PC-9 (cell line): ENCODE data around the gene B3GAT1. TPM values are rescaled to one million over a fixed set of nuclear protein-coding genes. Genes with fewer than 3 reads are reported as not detected.

Source experiments
- BruUV-seq: library from RNA; stranded (reverse); fragments of 400-500 nt; replicated peaks from 2 replicates; lab custom pipeline; 2021; lab: Mats Ljungman, UMichigan
- CTCF ChIA-PET: fragments of 300-600 bp; sonication (Branson Sonifier 250); formaldehyde crosslinking; loops from one replicate; lab custom pipeline; 2022; ENCODE audit warnings: antibody characterized with exemption; lab: Charles Lee
- POLR2A ChIA-PET: fragments of 300-600 bp; sonication (Branson Sonifier 250); formaldehyde crosslinking; loops from one replicate; lab custom pipeline; 2022; ENCODE audit warnings: antibody characterized with exemption; ENCODE audit not compliant: unreplicated experiment; lab: Charles Lee
- DNase-seq, 2 experiments: peaks; one replicate each; pipeline versions ENCODE4 v3.0.0 to v3.0.0-alpha.2; 2015 to 2022; ENCODE audit warnings: mixed read lengths in 1 of 2
- H2AFZ ChIP-seq: fragments of 200-600 bp; sonication (generic); 2 replicates; pipeline ENCODE4 v1.8.1; 2017; ENCODE audit warnings: antibody characterized with exemption
- H3F3A ChIP-seq: fragments of 200-600 bp; sonication (generic); 2 replicates; pipeline ENCODE4 v1.8.1; 2017; ENCODE audit warnings: antibody characterized with exemption, mild to moderate bottlenecking, low read depth; ENCODE audit not compliant: insufficient read depth
- H3K27ac ChIP-seq: fragments of 200-600 bp; sonication (generic); 2 replicates; pipeline ENCODE4 v1.6.1; 2016; ENCODE audit warnings: mixed run types
- H3K27me3 ChIP-seq: fragments of 200-600 bp; sonication (generic); 2 replicates; pipeline ENCODE4 v1.6.1; 2016; ENCODE audit warnings: low read depth, mixed run types; ENCODE audit not compliant: insufficient read depth
- H3K36me3 ChIP-seq: fragments of 200-600 bp; sonication (generic); 2 replicates; pipeline ENCODE4 v1.6.1; 2016; ENCODE audit warnings: low read depth, mixed run types
- H3K4me1 ChIP-seq: fragments of 200-600 bp; sonication (generic); replicated peaks from 2 replicates; pipeline ENCODE4 v1.6.1; 2016; ENCODE audit warnings: mixed run types; ENCODE audit not compliant: insufficient read depth
- H3K4me2 ChIP-seq: fragments of 200-600 bp; sonication (generic); 2 replicates; pipeline ENCODE4 v1.6.1; 2017; ENCODE audit warnings: mixed run types
- H3K4me3 ChIP-seq: fragments of 200-600 bp; sonication (generic); 2 replicates; pipeline ENCODE4 v1.6.1; 2016; ENCODE audit warnings: mixed run types
- H3K79me2 ChIP-seq: fragments of 200-600 bp; sonication (generic); 2 replicates; pipeline ENCODE4 v1.6.1; 2017; ENCODE audit warnings: low read depth, mixed run types
- H3K9me2 ChIP-seq: fragments of 200-600 bp; sonication (generic); 2 replicates; pipeline ENCODE4 v1.8.1; 2017; ENCODE audit warnings: mild to moderate bottlenecking; ENCODE audit not compliant: insufficient read depth
- H3K9me3 ChIP-seq: fragments of 200-600 bp; sonication (generic); 2 replicates; pipeline ENCODE4 v1.8.1; 2016; ENCODE audit warnings: low read depth; ENCODE audit not compliant: insufficient read depth
- H4K20me1 ChIP-seq: fragments of 200-600 bp; sonication (generic); 2 replicates; pipeline ENCODE4 v1.8.1; 2017; ENCODE audit not compliant: insufficient read depth
- CTCF ChIP-seq: fragments of 200-600 bp; sonication (generic); conservative IDR thresholded peaks from 2 replicates; pipeline ENCODE4 v1.6.1; 2017; ENCODE audit warnings: mixed run types, antibody characterized with exemption, mild to moderate bottlenecking, moderate library complexity
- EZH2 ChIP-seq: fragments of 200-600 bp; sonication (generic); IDR thresholded peaks from 2 replicates; pipeline ENCODE4 v1.8.0; 2017; ENCODE audit warnings: antibody characterized with exemption, low read depth
- intact Hi-C: fragments of 100-400 bp; cut with micrococcal nuclease; formaldehyde crosslinking; loops from one replicate; pipeline ENCODE4 v1.10.0; 2022; ENCODE audit not compliant: unreplicated experiment
- total RNA-seq: library from RNA; stranded (reverse); gene quantifications from 2 replicates; pipeline ENCODE4 v1.2.3, GENCODE V29; 2021

B3GAT1 gene
- total RNA-seq, 1 experiment from 2014 or later: not detected

GRCh38 chr11:134371436-134372185 lies 40.4 kb downstream of the B3GAT1 start:
- Histone ChIP-seq H3F3A (no peaks in the 10 kb centered on the region), H4K20me1 (no peaks in the 10 kb centered on the region), H3K4me1 (no peaks in the 10 kb centered on the region), H2AFZ (no peak overlapping the region), H3K36me3 (no peaks in the 10 kb centered on the region), H3K27me3 (no peaks in the 10 kb centered on the region), H3K4me2 (no peak overlapping the region), H3K79me2 (no peaks in the 10 kb centered on the region), H3K4me3 (no peak overlapping the region), H3K9me3 (no peaks in the 10 kb centered on the region), H3K27ac (no peak overlapping the region), H3K9me2 (no peaks in the 10 kb centered on the region)
- no peak for TF ChIP-seq CTCF
- TF ChIP-seq EZH2: no peak
- POLR2A ChIA-PET: no interaction called here
- DNase-seq: no peak
- intact Hi-C loops: no loop called here
- no TSS peak for BruUV-seq
- CTCF ChIA-PET: no interaction called here

GRCh38 chr11:134370526-134371435 lies 41.3 kb downstream of the B3GAT1 start:
- no peaks in the 10 kb centered on the region for H3K79me2 ChIP-seq
- H3K27me3 ChIP-seq: no peaks in the 10 kb centered on the region
- no peak overlapping the region for H3K4me3 ChIP-seq
- H3F3A ChIP-seq: no peaks in the 10 kb centered on the region
- no peaks in the 10 kb centered on the region for H4K20me1 ChIP-seq
- intact Hi-C loops: no loop called here
- no peaks in the 10 kb centered on the region for H3K9me2 ChIP-seq
- H3K4me2 ChIP-seq: no peak overlapping the region
- no peaks in the 10 kb centered on the region for H3K36me3 ChIP-seq
- ChIA-PET CTCF (no interaction called here), POLR2A (no interaction called here)
- H3K27ac ChIP-seq: no peak overlapping the region
- no peak for TF ChIP-seq EZH2
- no peak for TF ChIP-seq CTCF
- DNase-seq: no peak
- no peak overlapping the region for H2AFZ ChIP-seq
- no peaks in the 10 kb centered on the region for H3K9me3 ChIP-seq
- no peaks in the 10 kb centered on the region for H3K4me1 ChIP-seq
- BruUV-seq: no TSS peak

DNA sequence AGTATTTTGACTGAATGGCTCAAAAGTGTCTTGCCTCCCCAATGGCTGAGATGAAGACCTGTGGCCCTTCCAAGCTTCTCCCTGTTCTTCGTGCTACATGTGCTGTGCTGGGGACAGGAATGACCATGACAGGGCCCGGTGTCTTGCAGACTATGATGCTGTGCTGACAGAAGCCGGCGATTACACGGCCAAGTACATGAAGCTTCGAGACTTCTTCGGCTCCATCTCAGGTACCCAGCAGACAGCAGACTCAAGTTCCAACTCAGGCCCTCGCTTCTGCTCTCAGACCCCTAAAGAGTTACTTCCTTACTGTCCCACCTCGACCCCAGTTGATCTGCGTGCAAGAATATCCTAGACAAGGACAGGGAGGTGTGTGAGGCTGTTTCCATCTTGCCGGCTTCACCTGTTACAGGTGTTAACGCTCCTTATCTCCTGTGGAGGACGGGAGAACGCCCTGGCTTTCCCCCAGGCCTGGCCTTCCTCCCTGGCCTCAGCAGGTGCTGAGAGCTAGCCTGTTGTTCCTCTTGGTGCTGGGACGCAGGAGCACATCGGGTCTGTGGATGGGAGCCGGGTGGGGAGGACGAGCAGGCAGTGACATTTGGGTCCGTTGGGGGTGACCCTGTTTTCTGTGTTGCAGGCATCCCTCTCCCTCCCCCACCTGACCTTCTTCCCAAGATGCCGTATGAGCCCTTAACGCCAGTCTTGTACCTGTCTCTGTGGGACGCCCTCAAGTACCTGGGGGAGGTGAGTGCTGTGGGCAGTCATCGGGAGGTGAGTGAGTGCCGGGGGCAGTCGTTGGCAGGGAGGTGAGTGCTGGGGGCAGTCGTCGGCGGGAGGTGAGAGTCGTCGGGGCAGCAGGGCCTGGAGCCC lies 42.2 kb downstream of the B3GAT1 start:
- POLR2A ChIA-PET: no interaction called here
- Histone ChIP-seq H3K9me2 (no peaks in the 10 kb centered on the region), H3K27me3 (no peaks in the 10 kb centered on the region), H4K20me1 (no peaks in the 10 kb centered on the region), H3K4me2 (no peak overlapping the region), H2AFZ (no peak overlapping the region), H3K4me1 (no peaks in the 10 kb centered on the region), H3K9me3 (no peaks in the 10 kb centered on the region), H3K36me3 (no peaks in the 10 kb centered on the region), H3K79me2 (no peaks in the 10 kb centered on the region), H3F3A (no peaks in the 10 kb centered on the region), H3K4me3 (no peak overlapping the region), H3K27ac (no peak overlapping the region)
- no TSS peak for BruUV-seq
- intact Hi-C loops: no loop called here
- TF ChIP-seq CTCF (no peak), EZH2 (no peak)
- CTCF ChIA-PET: no interaction called here
- DNase-seq: no peak
